K562 (cell line): Measurements from ENCODE around the gene IRF1. TPM values are rescaled to one million over a fixed set of nuclear protein-coding genes. Genes with fewer than 3 reads are reported as not detected.

Experiments
- BACH1 ChIP-seq: fragments of 200-800 bp; sonication (Bioruptor generic); IDR thresholded peaks from 2 replicates; pipeline ENCODE4 v1.6.1; 2016; ENCODE audit warnings: missing genetic modification characterization, missing compliant biosample characterization
- BCL6 ChIP-seq: fragments of 250-450 bp; sonication (Bioruptor Pico); IDR thresholded peaks from 2 replicates; pipeline ENCODE4 v1.4.0; 2020
- CXXC5 ChIP-seq: fragments of 250-450 bp; sonication (Bioruptor Pico); IDR thresholded peaks from 2 replicates; pipeline ENCODE4 v1.8.0; 2022; ENCODE audit warnings: inconsistent platforms, mild to moderate bottlenecking, moderate library complexity
- ELF1 ChIP-seq: fragments of 200-800 bp; sonication (Bioruptor generic); IDR thresholded peaks from 2 replicates; pipeline ENCODE4 v1.6.1; 2016; ENCODE audit warnings: missing genetic modification characterization, missing compliant biosample characterization
- FOXK2 ChIP-seq, 2 experiments: fragments of 450-650 bp; IDR thresholded peaks in 1 of 2; conservative IDR thresholded peaks in 1 of 2; 2 replicates each; pipeline ENCODE4 v1.6.1; 2016; ENCODE audit warnings: low read depth in 2 of 2, mild to moderate bottlenecking in 1 of 2
- GATAD2B ChIP-seq: fragments of 450-650 bp; IDR thresholded peaks from 2 replicates; pipeline ENCODE4 v1.6.1; 2017; ENCODE audit warnings: mild to moderate bottlenecking, borderline replicate concordance
- HDAC3 ChIP-seq: fragments of 450-650 bp; IDR thresholded peaks from 2 replicates; pipeline ENCODE4 v1.6.1; 2018; ENCODE audit warnings: borderline replicate concordance, mild to moderate bottlenecking, moderate library complexity; ENCODE audit not compliant: partially characterized antibody
- HLTF ChIP-seq: fragments of 450-650 bp; IDR thresholded peaks from 2 replicates; pipeline ENCODE4 v1.6.1; 2016
- HNRNPUL1 ChIP-seq: fragments of 200-400 bp; formaldehyde crosslinking; IDR thresholded peaks from 2 replicates; pipeline ENCODE4 v1.6.1; 2017; ENCODE audit warnings: low read length
- IFI16 ChIP-seq: fragments of 250-450 bp; sonication (Bioruptor Pico); IDR thresholded peaks from 2 replicates; pipeline ENCODE4 v2.1.2; 2022; ENCODE audit warnings: mild to moderate bottlenecking, inconsistent platforms
- LEF1 ChIP-seq: fragments of 450-650 bp; IDR thresholded peaks from 2 replicates; pipeline ENCODE4 v1.6.1; 2016; ENCODE audit warnings: mild to moderate bottlenecking
- NFRKB ChIP-seq: fragments of 450-650 bp; IDR thresholded peaks from 2 replicates; pipeline ENCODE4 v1.6.1; 2016; ENCODE audit warnings: low read depth
- NR4A1 ChIP-seq, 2 experiments: fragments of 250-450 bp in 1 of 2; fragments of 450-650 bp in 1 of 2; sonication (Bioruptor Pico) in 1 of 2; IDR thresholded peaks; 2 replicates each; pipeline versions ENCODE4 v1.4.0 to v1.6.1; 2016 to 2020; ENCODE audit warnings: mild to moderate bottlenecking in 2 of 2, missing compliant biosample characterization in 1 of 2, missing genetic modification characterization in 1 of 2, moderate library complexity in 1 of 2
- SMARCE1 ChIP-seq: fragments of 450-650 bp; IDR thresholded peaks from 2 replicates; pipeline ENCODE4 v1.7.1; 2016; ENCODE audit warnings: mild to moderate bottlenecking
- ZNF23 ChIP-seq: fragments of 250-450 bp; sonication (Bioruptor Pico); IDR thresholded peaks from 2 replicates; pipeline ENCODE4 v1.4.0; 2020; ENCODE audit warnings: mild to moderate bottlenecking
- polyA plus RNA-seq, 8 experiments: library from polyadenylated mRNA; depleted of rRNA in 4 of 8; stranded (reverse) in 5 of 8; unstranded in 3 of 8; fragments of >200 nt; fragmentation: Nextera tagmentation in 2 of 8; fragmentation: Illumina TruSeq in 1 of 8; extraction: Ambion mirVana in 2 of 8; extraction: Trizol in 1 of 8; gene quantifications; 2 replicates each; pipeline versions ENCODE4 v1.2.1 to v1.2.3, GENCODE V29; 2011 to 2014; ENCODE audit warnings: inconsistent platforms in 1 of 8, missing spikeins in 1 of 8
- total RNA-seq, 7 experiments: library from RNA; depleted of rRNA in 6 of 7; stranded (reverse); fragments of >200 nt in 6 of 7; fragmentation: Illumina TruSeq in 2 of 7; extraction: Trizol in 2 of 7; gene quantifications; 2 replicates each; pipeline versions ENCODE4 v1.2.1 to v1.2.3, GENCODE V29; 2011 to 2021; ENCODE audit warnings: low replicate concordance in 1 of 7
- TF ChIP-seq, protein P1 (sequence below): fragments of 450-650 bp; formaldehyde crosslinking; IDR thresholded peaks from 2 replicates; pipeline ENCODE4 v1.4.0; 2022; ENCODE audit warnings: mild to moderate bottlenecking, moderate library complexity
- TF ChIP-seq, protein P2 (sequence below): sonication (generic); formaldehyde crosslinking; IDR thresholded peaks from 2 replicates; pipeline ENCODE4 v1.9.0; 2022; ENCODE audit warnings: mild to moderate bottlenecking, missing genetic modification reagents
- TF ChIP-seq, protein P3 (sequence below): sonication (generic); formaldehyde crosslinking; IDR thresholded peaks from 2 replicates; pipeline ENCODE4 v1.8.0; 2022; ENCODE audit warnings: mild to moderate bottlenecking, low read depth, missing genetic modification reagents
- TF ChIP-seq, protein P4 (sequence below): fragments of 250-450 bp; sonication (Bioruptor Pico); IDR thresholded peaks from 2 replicates; pipeline ENCODE4 v1.5.0; 2022; ENCODE audit warnings: mild to moderate bottlenecking
- TF ChIP-seq, protein P5 (sequence below): fragments of 250-450 bp; sonication (Bioruptor Pico); IDR thresholded peaks from 2 replicates; pipeline ENCODE4 v1.8.0; 2021; ENCODE audit warnings: moderate library complexity, mild to moderate bottlenecking, inconsistent platforms
- TF ChIP-seq, protein P6 (sequence below): fragments of 450-650 bp; IDR thresholded peaks from 2 replicates; pipeline ENCODE4 v1.7.0; 2016; ENCODE audit warnings: borderline replicate concordance

The IRF1 gene
- total and polyA plus RNA-seq, 9 of the 15 experiments (the other 6 are each of a cell fraction or from before 2014, with no cell fraction given) = 1.1 to 12.3 (median 5.9) TPM

DNA sequence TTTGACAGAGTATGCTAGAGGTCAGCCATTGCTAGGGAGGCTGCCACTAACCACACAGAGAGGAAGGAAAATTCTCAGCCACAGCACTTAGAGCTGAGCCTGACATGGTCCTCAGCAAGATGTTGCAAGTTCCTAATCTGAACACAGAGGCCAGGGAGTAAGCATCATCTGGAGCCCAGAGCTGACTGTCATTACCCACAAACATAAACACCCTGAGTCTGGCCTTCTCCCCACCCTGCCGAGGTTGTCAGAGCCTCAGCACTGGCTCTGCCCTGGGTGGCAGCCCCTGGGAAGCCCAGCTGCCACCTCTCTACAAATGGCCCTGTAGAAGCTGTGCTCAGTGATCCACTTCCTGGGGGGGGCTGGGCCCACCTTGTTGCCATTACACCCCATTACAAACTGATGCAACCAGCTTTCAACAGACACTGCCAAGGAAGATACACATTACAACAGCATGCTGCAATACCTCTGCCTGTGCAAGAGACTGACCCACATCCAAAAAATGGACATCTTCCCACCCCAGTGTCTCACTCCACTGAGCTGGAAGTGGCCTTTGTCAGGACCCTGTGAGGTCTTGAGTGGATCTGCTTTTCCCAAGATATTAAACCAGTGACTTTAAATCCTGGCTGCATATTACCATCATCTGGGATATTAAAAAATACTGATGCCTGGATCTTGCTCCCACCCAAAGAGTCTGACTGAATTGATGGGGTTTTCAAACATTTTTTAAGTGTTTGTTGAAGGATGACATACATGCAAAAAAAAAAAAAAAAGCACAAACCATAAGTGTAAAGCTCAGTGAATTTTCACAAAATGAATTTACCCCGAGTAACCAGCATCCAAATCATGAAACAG, 33.0 kb downstream of the IRF1 start (continued):
- TF ChIP-seq, protein P1, sequence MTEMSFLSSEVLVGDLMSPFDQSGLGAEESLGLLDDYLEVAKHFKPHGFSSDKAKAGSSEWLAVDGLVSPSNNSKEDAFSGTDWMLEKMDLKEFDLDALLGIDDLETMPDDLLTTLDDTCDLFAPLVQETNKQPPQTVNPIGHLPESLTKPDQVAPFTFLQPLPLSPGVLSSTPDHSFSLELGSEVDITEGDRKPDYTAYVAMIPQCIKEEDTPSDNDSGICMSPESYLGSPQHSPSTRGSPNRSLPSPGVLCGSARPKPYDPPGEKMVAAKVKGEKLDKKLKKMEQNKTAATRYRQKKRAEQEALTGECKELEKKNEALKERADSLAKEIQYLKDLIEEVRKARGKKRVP (CRISPR knock-in tag) = peak; percentile 88
- TF ChIP-seq BCL6 = 0 out of 2 replicates have a peak, but pooled peaks have one; percentile 25
- TF ChIP-seq ELF1 (tag) = peak; percentile 41; the same call in 1 of the 2 replicates
- TF ChIP-seq, protein P2, sequence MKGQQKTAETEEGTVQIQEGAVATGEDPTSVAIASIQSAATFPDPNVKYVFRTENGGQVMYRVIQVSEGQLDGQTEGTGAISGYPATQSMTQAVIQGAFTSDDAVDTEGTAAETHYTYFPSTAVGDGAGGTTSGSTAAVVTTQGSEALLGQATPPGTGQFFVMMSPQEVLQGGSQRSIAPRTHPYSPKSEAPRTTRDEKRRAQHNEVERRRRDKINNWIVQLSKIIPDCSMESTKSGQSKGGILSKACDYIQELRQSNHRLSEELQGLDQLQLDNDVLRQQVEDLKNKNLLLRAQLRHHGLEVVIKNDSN (CRISPR knock-in tag) = 0 out of 2 replicates have a peak, but pooled peaks have one; percentile 1
- peak; percentile 46; the same call in 1 of the 2 replicates for TF ChIP-seq NFRKB
- TF ChIP-seq, protein P3, sequence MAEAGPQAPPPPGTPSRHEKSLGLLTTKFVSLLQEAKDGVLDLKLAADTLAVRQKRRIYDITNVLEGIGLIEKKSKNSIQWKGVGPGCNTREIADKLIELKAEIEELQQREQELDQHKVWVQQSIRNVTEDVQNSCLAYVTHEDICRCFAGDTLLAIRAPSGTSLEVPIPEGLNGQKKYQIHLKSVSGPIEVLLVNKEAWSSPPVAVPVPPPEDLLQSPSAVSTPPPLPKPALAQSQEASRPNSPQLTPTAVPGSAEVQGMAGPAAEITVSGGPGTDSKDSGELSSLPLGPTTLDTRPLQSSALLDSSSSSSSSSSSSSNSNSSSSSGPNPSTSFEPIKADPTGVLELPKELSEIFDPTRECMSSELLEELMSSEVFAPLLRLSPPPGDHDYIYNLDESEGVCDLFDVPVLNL = no peak
- TF ChIP-seq BACH1 = peak; percentile 83
- no peak for TF ChIP-seq HDAC3
- no peak for TF ChIP-seq GATAD2B
- TF ChIP-seq SMARCE1 = no peak
- TF ChIP-seq FOXK2 (conservative IDR thresholded peaks at IDR 0.05 in 1 of 2, IDR thresholded peaks at IDR 0.05 in 1 of 2; ENCODE audit: low read depth in 2 of 2) = peak in 1 of 2 experiments; percentile 44; a peak in 2 of 4 replicates
- TF ChIP-seq HLTF = no peak
- TF ChIP-seq NR4A1 (CRISPR knock-in tag; IDR thresholded peaks at IDR 0.05) = no peak
- 0 out of 2 replicates have a peak, but pooled peaks have one; percentile 49 for TF ChIP-seq NR4A1 (tag; IDR thresholded peaks at IDR 0.05)
- TF ChIP-seq ZNF23 = no peak
- TF ChIP-seq LEF1 = no peak
- TF ChIP-seq, protein P4, sequence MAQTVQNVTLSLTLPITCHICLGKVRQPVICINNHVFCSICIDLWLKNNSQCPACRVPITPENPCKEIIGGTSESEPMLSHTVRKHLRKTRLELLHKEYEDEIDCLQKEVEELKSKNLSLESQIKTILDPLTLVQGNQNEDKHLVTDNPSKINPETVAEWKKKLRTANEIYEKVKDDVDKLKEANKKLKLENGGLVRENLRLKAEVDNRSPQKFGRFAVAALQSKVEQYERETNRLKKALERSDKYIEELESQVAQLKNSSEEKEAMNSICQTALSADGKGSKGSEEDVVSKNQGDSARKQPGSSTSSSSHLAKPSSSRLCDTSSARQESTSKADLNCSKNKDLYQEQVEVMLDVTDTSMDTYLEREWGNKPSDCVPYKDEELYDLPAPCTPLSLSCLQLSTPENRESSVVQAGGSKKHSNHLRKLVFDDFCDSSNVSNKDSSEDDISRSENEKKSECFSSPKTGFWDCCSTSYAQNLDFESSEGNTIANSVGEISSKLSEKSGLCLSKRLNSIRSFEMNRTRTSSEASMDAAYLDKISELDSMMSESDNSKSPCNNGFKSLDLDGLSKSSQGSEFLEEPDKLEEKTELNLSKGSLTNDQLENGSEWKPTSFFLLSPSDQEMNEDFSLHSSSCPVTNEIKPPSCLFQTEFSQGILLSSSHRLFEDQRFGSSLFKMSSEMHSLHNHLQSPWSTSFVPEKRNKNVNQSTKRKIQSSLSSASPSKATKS = no peak
- TF ChIP-seq, protein P5, sequence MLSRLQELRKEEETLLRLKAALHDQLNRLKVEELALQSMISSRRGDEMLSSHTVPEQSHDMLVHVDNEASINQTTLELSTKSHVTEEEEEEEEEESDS (CRISPR knock-in tag) = no peak
- TF ChIP-seq, protein P6, sequence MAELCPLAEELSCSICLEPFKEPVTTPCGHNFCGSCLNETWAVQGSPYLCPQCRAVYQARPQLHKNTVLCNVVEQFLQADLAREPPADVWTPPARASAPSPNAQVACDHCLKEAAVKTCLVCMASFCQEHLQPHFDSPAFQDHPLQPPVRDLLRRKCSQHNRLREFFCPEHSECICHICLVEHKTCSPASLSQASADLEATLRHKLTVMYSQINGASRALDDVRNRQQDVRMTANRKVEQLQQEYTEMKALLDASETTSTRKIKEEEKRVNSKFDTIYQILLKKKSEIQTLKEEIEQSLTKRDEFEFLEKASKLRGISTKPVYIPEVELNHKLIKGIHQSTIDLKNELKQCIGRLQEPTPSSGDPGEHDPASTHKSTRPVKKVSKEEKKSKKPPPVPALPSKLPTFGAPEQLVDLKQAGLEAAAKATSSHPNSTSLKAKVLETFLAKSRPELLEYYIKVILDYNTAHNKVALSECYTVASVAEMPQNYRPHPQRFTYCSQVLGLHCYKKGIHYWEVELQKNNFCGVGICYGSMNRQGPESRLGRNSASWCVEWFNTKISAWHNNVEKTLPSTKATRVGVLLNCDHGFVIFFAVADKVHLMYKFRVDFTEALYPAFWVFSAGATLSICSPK = no peak
- TF ChIP-seq HNRNPUL1 = no peak
- TF ChIP-seq IFI16 (CRISPR knock-in tag) = no peak
- peak; percentile 73; the same call in 1 of the 2 replicates for TF ChIP-seq CXXC5 (CRISPR knock-in tag)
